ENCODE results near the gene SPDYE3.
"Not testable (repeated sequence)": the region's sequence is repeated elsewhere in the genome, so short reads cannot be mapped to it uniquely, and the experiment has no call there.

Gene SPDYE3

GRCh38 chr7:100307402-100307801 lies at the start of gene SPDYE3:
TSS of gene SPDYE3 (plus strand) at chr7:100307702. CDS start at chr7:100307886, 184 bp downstream.
- DNase-seq: not testable (repeated sequence)

- DNase-seq: not testable (repeated sequence)
Measured at GRCh38 chr7:100259984-100260383, 47.5 kb upstream of the SPDYE3 start.

- DNase-seq: not testable (repeated sequence)
Measured at GRCh38 chr7:100262896-100263295, 44.6 kb upstream of the SPDYE3 start.

- not testable (repeated sequence) for DNase-seq
Measured at GRCh38 chr7:100264223-100264622, 43.3 kb upstream of the SPDYE3 start.

GRCh38 chr7:100264669-100265165 lies 42.8 kb upstream of the SPDYE3 start:
- not testable (repeated sequence) for DNase-seq

- not testable (repeated sequence) for DNase-seq
Measured at GRCh38 chr7:100265851-100266250, 41.7 kb upstream of the SPDYE3 start.

GRCh38 chr7:100266576-100267354 lies 40.7 kb upstream of the SPDYE3 start:
- no peak for DNase-seq

- no peak for DNase-seq
Measured at GRCh38 chr7:100267648-100268047, 39.9 kb upstream of the SPDYE3 start.

- not testable (repeated sequence) for DNase-seq
Measured at GRCh38 chr7:100268882-100269281, 38.6 kb upstream of the SPDYE3 start.

GRCh38 chr7:100269306-100270045 lies 38.0 kb upstream of the SPDYE3 start:
- not testable (repeated sequence) for DNase-seq

GRCh38 chr7:100270046-100270918 lies 37.2 kb upstream of the SPDYE3 start:
- DNase-seq: not testable (repeated sequence)

- DNase-seq: not testable (repeated sequence)
Measured at GRCh38 chr7:100270941-100271593, 36.4 kb upstream of the SPDYE3 start.

- DNase-seq: peak; percentile 64
Measured at GRCh38 chr7:100271716-100272537, 35.6 kb upstream of the SPDYE3 start.

GRCh38 chr7:100272538-100272902 lies 35.0 kb upstream of the SPDYE3 start:
- DNase-seq: not testable (repeated sequence)

GRCh38 chr7:100275120-100275519 lies 32.4 kb upstream of the SPDYE3 start:
- no peak for DNase-seq

GRCh38 chr7:100276126-100276525 lies 31.4 kb upstream of the SPDYE3 start:
- DNase-seq: not testable (repeated sequence)

- DNase-seq: not testable (repeated sequence)
Measured at GRCh38 chr7:100282069-100282608, 25.4 kb upstream of the SPDYE3 start.

GRCh38 chr7:100283147-100283546 lies 24.4 kb upstream of the SPDYE3 start:
- DNase-seq: not testable (repeated sequence)

GRCh38 chr7:100287191-100287969 lies 20.1 kb upstream of the SPDYE3 start:
- not testable (repeated sequence) for DNase-seq

GRCh38 chr7:100288258-100288657 lies 19.2 kb upstream of the SPDYE3 start:
- not testable (repeated sequence) for DNase-seq
